HG03039 (cell line): Measurements from ENCODE around the gene CRK.
"Not testable (repeated sequence)": the region's sequence is repeated elsewhere in the genome, so short reads cannot be mapped to it uniquely, and the experiment has no call there.

Source experiments
- ATAC-seq: cut with Tn5 transposase; IDR thresholded peaks from one replicate; pipeline ENCODE4 v1.9.1; 2021; ENCODE audit warnings: mild to moderate bottlenecking, moderate library complexity; ENCODE audit not compliant: unreplicated experiment

The CRK gene

GRCh38 chr17:1390432-1391367, 65.3 kb downstream of the CRK start:
- ATAC-seq: no peak

GRCh38 chr17:1387490-1388227, 68.4 kb downstream of the CRK start:
- ATAC-seq: not testable (repeated sequence)

DNA sequence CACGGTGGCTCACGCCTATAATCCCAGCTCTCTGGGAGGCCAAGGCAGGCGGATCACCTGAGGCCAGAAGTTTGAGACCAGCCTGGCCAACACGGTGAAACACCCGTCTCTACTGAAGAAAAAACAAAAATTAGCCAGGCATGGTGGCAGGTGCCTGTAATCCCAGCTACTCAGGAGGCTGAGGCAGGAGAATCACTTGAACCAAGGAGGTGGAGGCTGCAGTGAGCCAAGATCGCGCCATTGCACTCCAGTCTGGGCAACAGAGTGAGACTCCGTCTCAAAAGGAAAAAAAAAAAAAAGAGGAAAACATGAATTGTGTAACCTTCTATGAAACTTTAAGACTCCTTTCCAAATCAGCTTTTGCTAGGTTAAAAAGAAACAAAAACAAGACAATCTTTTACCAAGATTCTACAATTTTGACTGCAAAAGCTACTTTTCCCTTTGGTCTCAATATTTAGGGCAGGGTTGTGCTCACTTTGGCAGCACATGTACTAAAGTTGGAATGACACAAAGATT, 69.3 kb downstream of the CRK start:
- not testable (repeated sequence) for ATAC-seq

DNA sequence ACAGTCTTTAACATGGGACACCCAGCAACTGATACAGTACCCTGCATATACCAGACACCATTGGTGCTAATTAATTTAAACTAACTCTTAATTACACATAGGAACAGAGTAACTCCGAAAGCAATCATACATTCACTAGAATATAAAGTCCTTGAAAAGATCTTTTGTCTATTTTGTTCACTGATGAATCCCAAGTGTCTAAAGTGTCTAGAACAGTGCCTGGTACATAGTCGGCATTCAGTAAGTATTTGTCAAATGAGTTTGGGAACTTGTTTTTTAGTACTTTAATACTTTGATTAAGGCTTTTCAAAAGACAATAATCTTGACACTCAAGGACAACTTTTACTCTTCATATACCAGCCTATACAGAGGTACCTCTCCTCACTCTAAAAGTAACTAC, 69.8 kb downstream of the CRK start:
- no peak for ATAC-seq

GRCh38 chr17:1385861-1386260, 70.2 kb downstream of the CRK start:
- ATAC-seq: no peak

DNA sequence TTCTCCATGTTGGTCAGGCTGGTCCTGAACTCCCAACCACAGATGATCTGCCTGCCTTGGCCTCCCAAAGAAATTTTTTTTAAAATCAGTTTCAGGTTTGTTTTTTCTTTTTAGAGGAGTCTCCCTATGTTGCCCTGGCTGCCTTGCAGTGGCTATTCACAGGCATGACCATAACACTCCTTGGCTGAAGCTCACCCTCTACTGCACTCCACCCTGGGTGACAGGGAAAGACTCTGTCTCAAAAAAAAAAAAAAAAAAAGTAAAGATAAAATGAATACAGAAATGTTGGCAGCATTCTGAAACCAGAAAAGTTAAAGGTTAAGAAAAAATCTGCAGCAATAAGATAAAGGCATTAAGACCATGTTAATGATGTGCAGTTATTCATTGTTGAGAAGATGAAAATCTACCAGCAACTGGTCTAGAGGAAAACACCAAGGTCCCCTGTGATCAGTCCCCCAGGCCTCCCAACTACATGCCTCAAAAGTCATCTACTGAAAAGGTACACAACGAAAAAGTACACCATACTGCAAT, 71.1 kb downstream of the CRK start:
- ATAC-seq: no peak

GRCh38 chr17:1379930-1380313, 76.1 kb downstream of the CRK start:
- no peak for ATAC-seq

DNA sequence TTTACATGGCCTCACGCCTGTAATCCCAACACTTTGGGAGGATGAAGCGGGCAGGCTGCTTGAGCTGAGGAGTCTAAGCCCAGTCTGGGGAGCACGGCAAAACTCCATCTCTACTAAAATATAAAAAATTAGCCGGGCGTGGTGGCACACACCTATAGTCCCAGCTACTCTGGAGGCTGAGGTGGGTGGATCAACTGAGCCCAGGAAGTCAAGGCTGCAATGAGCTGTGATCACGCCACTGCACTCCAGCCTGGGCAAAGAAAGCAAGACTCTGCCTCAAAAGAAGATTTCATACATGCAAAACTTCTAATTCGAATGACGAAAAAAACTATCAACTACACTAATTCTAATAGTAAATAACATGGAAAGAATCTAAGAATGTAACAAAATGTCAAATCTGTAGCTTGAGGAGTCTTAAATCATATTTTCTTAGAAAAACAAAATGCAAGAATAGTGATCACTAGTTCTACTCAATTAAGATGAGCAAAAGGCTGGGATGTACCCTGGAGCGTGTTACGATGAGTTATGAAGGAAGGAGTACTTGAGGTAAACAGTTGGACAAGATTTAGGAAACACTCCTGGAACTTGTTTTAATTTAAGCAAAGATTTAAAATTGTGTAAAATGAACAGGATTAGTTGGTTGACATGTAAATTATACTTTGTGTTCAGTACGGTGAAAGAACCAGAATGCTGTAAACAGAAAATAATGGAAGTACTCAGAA, 76.7 kb downstream of the CRK start:
- no peak for ATAC-seq

- ATAC-seq: not testable (repeated sequence)
Observed at GRCh38 chr17:1378476-1378860, 77.6 kb downstream of the CRK start.

DNA sequence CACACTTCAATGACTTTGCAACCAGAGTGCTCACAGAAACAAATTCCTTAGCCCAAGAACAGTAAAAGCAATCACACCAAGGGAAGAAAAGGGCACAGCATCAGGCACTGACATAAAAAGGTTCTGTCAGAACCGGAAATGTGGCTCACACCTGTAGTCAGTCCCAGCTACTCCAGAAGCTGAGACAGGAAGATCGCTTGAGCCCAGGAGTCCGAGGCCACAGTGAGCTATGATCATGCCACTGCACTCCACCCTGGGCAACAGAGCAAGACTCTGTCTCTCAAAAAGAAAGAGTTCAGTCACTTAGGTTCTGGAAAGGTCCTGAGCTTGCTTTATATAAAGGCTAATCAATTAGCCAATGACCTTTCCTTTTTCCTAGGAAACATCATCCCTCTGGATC, 78.7 kb downstream of the CRK start:
- ATAC-seq: no peak

DNA sequence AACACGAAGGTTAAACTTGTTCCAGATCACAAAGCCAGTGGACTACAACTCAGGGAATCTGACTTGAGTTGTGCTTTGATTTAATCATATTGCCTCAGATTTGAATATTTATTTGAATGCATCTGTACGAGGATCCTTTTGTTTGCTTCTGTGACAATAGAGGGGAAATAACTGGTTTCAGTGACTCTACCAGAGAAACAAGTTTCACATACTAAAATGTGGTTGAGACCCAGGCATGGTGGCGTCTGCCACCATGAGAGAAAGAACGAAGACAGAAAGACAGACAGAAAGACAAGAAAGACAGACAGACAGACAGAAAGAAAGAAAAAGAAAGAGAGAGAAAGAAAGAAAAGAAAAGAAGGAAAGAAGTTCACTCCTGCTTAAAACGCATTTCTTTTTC, 80.0 kb downstream of the CRK start:
- ATAC-seq: no peak

- no peak for ATAC-seq
Observed at GRCh38 chr17:1375615-1376014, 80.4 kb downstream of the CRK start.

GRCh38 chr17:1374431-1375177, 81.4 kb downstream of the CRK start:
- ATAC-seq: no peak

- no peak for ATAC-seq
Observed at GRCh38 chr17:1373707-1374237, 82.3 kb downstream of the CRK start.

DNA sequence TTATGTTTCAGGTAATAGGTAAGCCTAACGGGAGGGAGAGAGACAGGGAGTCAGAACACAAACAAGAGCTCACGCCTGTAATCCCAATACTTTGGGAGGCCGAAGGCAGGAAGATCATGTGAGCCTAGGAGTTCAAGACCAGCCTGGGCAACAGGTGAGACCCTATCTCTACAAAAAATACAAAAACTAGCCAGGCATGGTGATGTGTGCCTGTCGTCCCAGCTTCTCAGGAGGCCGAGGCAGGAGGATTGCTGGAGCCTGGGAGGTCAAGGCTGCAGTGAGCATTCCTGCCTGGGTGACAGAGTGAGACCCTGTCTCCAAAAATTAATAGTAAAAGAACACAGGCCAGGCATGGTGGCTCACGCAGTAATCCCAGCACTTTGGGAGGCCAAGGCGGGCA, 83.4 kb downstream of the CRK start:
- ATAC-seq: no peak

GRCh38 chr17:1371893-1372590, 84.0 kb downstream of the CRK start:
- ATAC-seq: no peak
